Glomerular visceral epithelial cell (primary cell): ENCODE measurements around the gene TMEM30B.

Experiments used
- DNase-seq: peaks from one replicate; pipeline ENCODE4 v3.0.0-alpha.2; 2016; ENCODE audit errors: extremely low spot score

Gene TMEM30B

GRCh38 chr14:61234215-61234916 lies 46.8 kb downstream of the TMEM30B start:
- peak; percentile 56 for DNase-seq

- DNase-seq = no peak
These were observed 47.6 kb downstream of the TMEM30B start for GRCh38 chr14:61233436-61233956.

GRCh38 chr14:61231810-61232209 lies 49.3 kb downstream of the TMEM30B start:
- no peak for DNase-seq

GRCh38 chr14:61229981-61230380 lies 51.2 kb downstream of the TMEM30B start:
- DNase-seq = no peak

- DNase-seq = no peak
These were observed 51.7 kb downstream of the TMEM30B start for GRCh38 chr14:61229475-61229888.

- no peak for DNase-seq
These were observed 53.1 kb downstream of the TMEM30B start for GRCh38 chr14:61227884-61228591.
